Fibroblast of villous mesenchyme (primary cell): Measurements from ENCODE around the gene TSPAN15. TPM values are rescaled to one million over a fixed set of nuclear protein-coding genes. Genes with fewer than 3 reads are reported as not detected.
A peak's percentile ranks its signal among the peaks of the same experiment; 100 is the strongest.

ENCODE experiments used
- DNase-seq: peaks from one replicate; pipeline ENCODE4 v3.0.0-alpha.2; 2010; ENCODE audit warnings: low read depth
- H3K4me3 ChIP-seq: 2 replicates; pipeline ENCODE4 v1.5.1; 2011; ENCODE audit warnings: low read depth, mild to moderate bottlenecking, low read length
- CTCF ChIP-seq: IDR thresholded peaks from 2 replicates; pipeline ENCODE4 v1.5.1; 2012; ENCODE audit warnings: low read depth, mild to moderate bottlenecking, low read length; ENCODE audit not compliant: insufficient read depth
- total RNA-seq: library from RNA; depleted of rRNA; stranded (reverse); fragments of >200 nt; gene quantifications from 2 replicates; pipeline ENCODE4 v1.2.3, GENCODE V29; 2012

Gene TSPAN15
- total RNA-seq, 1 donor, result 6.0 TPM

DNA sequence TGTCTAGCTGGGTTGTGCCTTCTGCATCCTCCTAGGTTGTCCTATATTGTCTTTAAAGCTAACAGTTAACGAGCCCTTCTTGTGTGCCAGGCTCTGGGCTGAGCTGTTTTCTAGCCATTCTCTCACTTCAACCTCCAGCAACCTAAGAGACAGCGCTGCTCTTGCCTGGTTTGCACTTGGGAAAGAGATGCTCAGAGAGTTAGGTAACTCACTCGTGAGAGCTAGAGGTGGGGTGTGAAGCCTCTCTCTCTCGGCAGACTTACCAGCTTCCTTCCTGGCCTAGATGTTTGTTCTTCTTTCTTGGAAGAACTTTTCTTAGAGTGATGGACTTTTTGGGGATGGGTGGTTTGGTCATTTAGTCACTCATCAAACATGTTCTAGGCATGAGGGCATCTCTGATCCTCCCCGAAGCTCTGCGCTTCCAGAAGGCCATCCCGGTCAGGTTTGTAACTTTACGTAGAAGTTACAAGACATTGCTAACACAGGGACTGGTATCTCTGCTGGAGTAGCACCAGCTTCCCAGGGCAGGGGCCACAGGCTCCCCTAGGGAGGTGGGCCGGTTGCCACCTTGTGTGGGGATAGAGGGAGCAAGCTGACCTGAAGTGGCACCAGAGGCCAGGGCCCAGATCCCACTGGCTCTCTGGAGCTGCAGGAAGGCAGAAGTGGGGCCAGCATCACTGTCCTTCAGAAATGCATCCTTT, 14.3 kb downstream of the TSPAN15 start:
- no peak for TF ChIP-seq CTCF
- no peak for DNase-seq
- no peak overlapping the region for H3K4me3 ChIP-seq

GRCh38 chr10:69466158-69466490, 14.9 kb downstream of the TSPAN15 start:
- no peak overlapping the region for H3K4me3 ChIP-seq
- DNase-seq, result no peak
- no peak for TF ChIP-seq CTCF

DNA sequence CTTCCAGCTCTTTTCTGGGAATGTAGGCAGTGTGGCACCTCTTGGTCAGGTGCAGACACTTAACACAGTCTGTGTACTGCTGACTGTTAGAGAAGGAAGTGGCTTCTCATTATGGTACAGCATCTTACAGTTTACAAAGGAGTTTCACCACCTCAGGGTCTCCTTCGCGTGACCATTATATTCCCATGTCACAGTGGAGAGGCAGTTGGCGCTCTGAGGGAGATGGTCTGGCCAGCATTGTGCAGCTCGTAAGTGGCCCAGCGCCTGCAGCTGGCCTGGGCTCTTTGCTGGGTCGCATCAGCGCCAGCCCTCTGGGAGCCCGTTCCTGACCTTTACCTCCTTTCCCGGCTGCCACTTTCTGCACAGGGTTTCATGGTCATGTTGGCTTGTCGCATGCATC, 15.4 kb downstream of the TSPAN15 start:
- TF ChIP-seq CTCF, result no peak
- no peak overlapping the region for H3K4me3 ChIP-seq
- DNase-seq, result no peak

DNA sequence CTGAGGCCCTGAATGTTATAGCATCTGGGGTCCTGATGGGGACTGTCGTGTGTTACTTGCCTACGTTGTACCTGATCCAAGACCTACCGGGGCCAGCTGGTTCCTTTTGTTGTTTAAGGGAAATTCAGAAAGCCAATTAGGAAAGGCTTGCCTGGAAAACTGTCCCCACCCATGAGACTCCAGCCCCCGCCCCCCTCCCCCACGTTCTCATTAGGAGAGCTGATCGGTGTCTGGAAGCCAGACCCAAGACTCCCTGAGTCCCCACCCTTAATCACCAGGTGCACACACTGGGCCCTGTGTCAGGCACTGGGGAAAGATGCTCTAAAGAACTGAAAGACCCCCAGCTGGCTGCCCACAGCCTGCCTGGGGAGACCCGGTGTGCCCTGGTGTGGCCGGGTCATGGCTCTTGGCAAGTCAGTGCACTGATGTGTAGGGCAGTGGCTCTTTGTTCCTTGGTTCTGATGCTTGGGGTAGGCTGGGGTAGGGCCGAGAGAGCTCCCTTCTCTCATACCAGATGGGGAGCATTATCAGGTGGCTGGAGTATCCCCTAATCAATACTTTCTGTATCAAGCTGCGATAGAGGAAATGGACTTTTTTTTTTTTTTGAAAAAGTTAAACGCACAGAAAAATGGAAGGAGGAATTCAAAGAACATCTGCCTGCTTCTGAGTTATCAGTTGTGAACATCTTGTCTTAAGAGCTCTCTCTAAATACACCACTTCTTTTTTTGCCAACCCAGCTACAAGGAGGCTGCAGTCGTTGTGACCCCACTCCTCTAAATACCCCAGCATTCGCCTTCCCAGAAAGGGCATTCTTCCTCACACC, 16.9 kb downstream of the TSPAN15 start:
- no peak for TF ChIP-seq CTCF
- no peak for DNase-seq
- H3K4me3 ChIP-seq, result no peak overlapping the region

DNA sequence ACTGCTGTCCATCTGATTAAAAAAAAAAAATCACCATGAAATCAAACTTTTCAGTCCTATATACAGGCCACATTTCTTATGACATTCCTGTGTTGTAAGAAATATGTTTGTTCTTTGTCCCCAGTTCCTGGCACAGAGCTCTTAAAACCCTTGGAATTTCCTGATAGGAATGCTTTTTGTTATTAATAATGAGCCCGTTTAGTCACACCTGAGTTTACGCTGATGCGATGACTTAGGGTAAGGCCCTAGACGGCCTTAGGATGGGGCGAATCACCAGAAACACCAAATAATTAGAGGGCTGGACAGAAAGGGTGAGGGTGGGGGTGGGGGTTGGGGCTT, 17.5 kb downstream of the TSPAN15 start:
- TF ChIP-seq CTCF, result no peak
- no peak for DNase-seq
- no peak overlapping the region for H3K4me3 ChIP-seq

- H3K4me3 ChIP-seq, result no peak overlapping the region
- peak; percentile 16 for DNase-seq
- no peak for TF ChIP-seq CTCF
These were observed 18.7 kb downstream of the TSPAN15 start for GRCh38 chr10:69469976-69470375.
